Activated naive CD4-positive, alpha-beta T cell treated with anti-CD3 and anti-CD28 coated beads, Interleukin-2, amount 50 U/mL, for 24 hours (primary cell): ENCODE data around the gene NFIB.
A peak's percentile ranks its signal among the peaks of the same experiment; 100 is the strongest.

Source experiments
- H3K27ac Mint-ChIP-seq: one replicate; pipeline ENCODE4 v1.8.0; 2021; ENCODE audit warnings: mild to moderate bottlenecking, mixed read lengths
- H3K27me3 Mint-ChIP-seq: one replicate; pipeline ENCODE4 v1.8.0; 2021; ENCODE audit warnings: mixed read lengths
- H3K36me3 Mint-ChIP-seq: one replicate; pipeline ENCODE4 v1.8.0; 2021; ENCODE audit warnings: mixed read lengths
- H3K4me1 Mint-ChIP-seq: one replicate; pipeline ENCODE4 v1.8.0; 2021; ENCODE audit warnings: mixed read lengths
- H3K4me3 Mint-ChIP-seq: one replicate; pipeline ENCODE4 v1.8.0; 2021; ENCODE audit warnings: mild to moderate bottlenecking, mixed read lengths
- H3K9me3 Mint-ChIP-seq: one replicate; pipeline ENCODE4 v1.8.0; 2021; ENCODE audit warnings: mixed read lengths

The NFIB gene

GRCh38 chr9:14313951-14314423 is at the start of gene NFIB:
TSS of gene NFIB (minus strand) at chr9:14314141. CDS start at chr9:14313511, 630 bp downstream.
- Mint-ChIP-seq H3K4me1 (peaks cover 15% of the 10 kb centered on the region), H3K36me3 (no peaks in the 10 kb centered on the region), H3K9me3 (no peaks in the 10 kb centered on the region), H3K27ac (peak within 1 kb of the TSS; percentile 41), H3K27me3 (peaks cover 55% of the 10 kb centered on the region), H3K4me3 (peak within 1 kb of the TSS; percentile 82)

DNA sequence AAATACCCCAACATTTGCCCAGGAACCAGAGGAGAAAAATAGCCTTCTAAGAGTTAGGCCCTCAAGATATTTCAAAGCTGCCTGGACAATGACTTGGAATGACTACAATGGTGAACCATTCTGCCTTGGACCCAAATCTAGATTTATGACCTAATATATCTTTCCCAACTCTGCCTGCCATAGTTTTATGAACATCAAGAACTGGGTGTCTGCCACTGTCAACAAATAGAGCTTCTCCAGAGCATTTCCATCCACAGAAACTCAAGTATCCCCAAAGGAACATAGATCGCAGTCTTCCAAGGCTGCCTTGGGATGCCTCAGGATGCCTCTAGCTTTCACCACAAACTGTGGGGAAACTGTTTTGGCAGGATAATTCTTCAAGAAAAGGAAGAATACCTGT is 48.2 kb upstream of the NFIB start:
- no peak overlapping the region for H3K4me3 Mint-ChIP-seq
- H3K9me3 Mint-ChIP-seq, result peaks cover 10% of the 10 kb centered on the region
- H3K36me3 Mint-ChIP-seq, result no peaks in the 10 kb centered on the region
- no peak overlapping the region for H3K27ac Mint-ChIP-seq
- no peaks in the 10 kb centered on the region for H3K4me1 Mint-ChIP-seq
- peaks cover 11% of the 10 kb centered on the region for H3K27me3 Mint-ChIP-seq

GRCh38 chr9:14361074-14361473 is 47.1 kb upstream of the NFIB start:
- no peaks in the 10 kb centered on the region for H3K36me3 Mint-ChIP-seq
- H3K27ac Mint-ChIP-seq, result no peak overlapping the region
- no peaks in the 10 kb centered on the region for H3K4me1 Mint-ChIP-seq
- peaks cover 9% of the 10 kb centered on the region for H3K27me3 Mint-ChIP-seq
- H3K9me3 Mint-ChIP-seq, result peaks cover 5% of the 10 kb centered on the region
- no peak overlapping the region for H3K4me3 Mint-ChIP-seq

DNA sequence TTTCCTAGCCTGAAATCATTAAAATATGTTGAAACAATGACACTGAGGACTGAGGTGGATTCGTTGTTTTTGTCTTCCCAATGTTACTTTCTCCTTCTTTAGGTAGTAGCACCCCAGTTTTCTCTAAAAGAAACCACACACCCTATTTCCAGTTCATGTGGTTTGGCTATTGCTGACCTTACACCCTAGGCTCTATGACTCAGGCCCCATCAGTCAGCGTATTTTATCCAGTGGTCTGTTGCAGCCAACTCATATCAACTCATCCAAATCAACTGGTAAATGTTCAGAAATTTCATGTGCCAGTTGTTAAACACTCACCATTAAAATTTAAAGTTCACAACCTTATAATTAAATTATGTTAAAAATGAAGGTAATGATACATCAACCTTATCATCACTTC is 44.6 kb upstream of the NFIB start:
- no peaks in the 10 kb centered on the region for H3K9me3 Mint-ChIP-seq
- H3K36me3 Mint-ChIP-seq, result no peaks in the 10 kb centered on the region
- H3K4me1 Mint-ChIP-seq, result no peaks in the 10 kb centered on the region
- H3K4me3 Mint-ChIP-seq, result no peak overlapping the region
- no peak overlapping the region for H3K27ac Mint-ChIP-seq
- peaks cover 12% of the 10 kb centered on the region for H3K27me3 Mint-ChIP-seq

DNA sequence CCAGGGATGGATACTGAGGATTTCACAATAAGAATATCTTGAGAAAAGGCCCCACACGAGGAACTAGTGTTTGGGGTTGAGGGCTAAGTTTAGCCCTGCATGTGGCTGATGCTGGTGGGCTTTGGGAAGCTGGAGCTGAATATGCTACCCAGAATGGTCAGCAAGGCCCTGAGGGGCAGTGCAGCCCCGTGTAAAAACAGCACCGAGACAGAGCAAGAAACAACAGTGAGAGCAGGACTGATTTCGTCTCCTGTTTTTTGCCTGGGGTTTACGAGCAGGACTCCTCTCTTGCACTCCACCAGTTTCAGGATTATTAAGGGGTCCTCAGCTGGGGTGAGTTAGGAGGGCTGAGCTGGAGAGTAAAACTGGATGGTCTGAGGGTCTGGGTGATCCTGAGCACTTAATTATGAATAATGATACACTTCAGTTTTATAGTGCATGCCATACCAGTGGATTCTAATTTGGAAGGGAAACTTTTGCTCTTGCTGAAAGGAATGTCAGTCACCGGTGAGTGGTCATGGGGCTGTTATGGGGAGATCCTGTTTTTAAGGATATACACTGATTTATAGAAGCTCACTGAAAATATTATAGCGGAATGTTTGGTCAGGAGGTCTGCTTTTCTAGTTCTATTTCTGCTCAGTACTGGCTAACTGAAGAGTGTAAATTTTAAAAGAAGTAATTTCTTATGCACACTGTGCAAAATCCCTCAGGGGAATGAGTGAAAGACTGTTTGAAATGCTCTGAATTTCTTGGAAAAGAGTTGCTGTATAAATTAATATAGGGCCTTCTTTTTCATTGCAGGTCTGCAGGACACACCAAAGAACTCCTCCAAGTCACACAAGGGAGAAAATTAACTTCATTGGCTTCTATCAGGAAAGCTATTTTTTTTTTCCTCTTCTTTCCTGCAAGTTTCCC is 42.7 kb upstream of the NFIB start:
- no peak overlapping the region for H3K27ac Mint-ChIP-seq
- H3K27me3 Mint-ChIP-seq, result peaks cover 26% of the 10 kb centered on the region
- no peaks in the 10 kb centered on the region for H3K4me1 Mint-ChIP-seq
- H3K9me3 Mint-ChIP-seq, result no peaks in the 10 kb centered on the region
- no peak overlapping the region for H3K4me3 Mint-ChIP-seq
- H3K36me3 Mint-ChIP-seq, result no peaks in the 10 kb centered on the region

DNA sequence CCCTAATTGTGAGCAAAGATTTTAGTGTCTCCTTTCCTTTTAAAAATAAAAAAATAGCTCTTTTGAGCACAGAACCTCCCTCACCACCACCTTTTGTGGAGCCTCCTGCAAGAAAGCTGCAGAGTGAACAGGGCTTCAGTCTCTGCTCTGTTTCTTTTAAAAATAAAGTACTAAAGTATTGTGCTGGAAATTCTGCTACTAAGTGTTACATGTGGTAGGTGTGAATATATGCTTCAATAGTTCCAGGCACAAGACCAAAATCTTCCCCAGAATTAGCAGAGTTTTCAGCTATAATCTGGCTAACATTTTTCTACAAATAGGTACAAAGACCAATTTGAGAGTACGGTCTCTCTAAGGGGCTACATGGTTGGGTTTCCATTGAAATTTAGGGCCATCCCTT is 40.3 kb upstream of the NFIB start:
- H3K36me3 Mint-ChIP-seq, result no peaks in the 10 kb centered on the region
- H3K27ac Mint-ChIP-seq, result no peak overlapping the region
- H3K27me3 Mint-ChIP-seq, result peaks cover 41% of the 10 kb centered on the region

GRCh38 chr9:14353222-14354056 is 39.5 kb upstream of the NFIB start:
- H3K27ac Mint-ChIP-seq, result no peak overlapping the region
- peaks cover 46% of the 10 kb centered on the region for H3K27me3 Mint-ChIP-seq
- no peaks in the 10 kb centered on the region for H3K36me3 Mint-ChIP-seq
- no peak overlapping the region for H3K4me3 Mint-ChIP-seq
- H3K4me1 Mint-ChIP-seq, result peaks cover 5% of the 10 kb centered on the region
- H3K9me3 Mint-ChIP-seq, result no peaks in the 10 kb centered on the region

More for the DNA sequence above, 40.3 kb upstream of the NFIB start:
- Mint-ChIP-seq H3K4me1 (no peaks in the 10 kb centered on the region), H3K9me3 (no peaks in the 10 kb centered on the region), H3K4me3 (no peak overlapping the region)

GRCh38 chr9:14352503-14352902 is 38.6 kb upstream of the NFIB start:
- no peak overlapping the region for H3K4me3 Mint-ChIP-seq
- peaks cover 5% of the 10 kb centered on the region for H3K4me1 Mint-ChIP-seq
- no peaks in the 10 kb centered on the region for H3K9me3 Mint-ChIP-seq
- H3K27me3 Mint-ChIP-seq, result peaks cover 48% of the 10 kb centered on the region
- no peaks in the 10 kb centered on the region for H3K36me3 Mint-ChIP-seq
- no peak overlapping the region for H3K27ac Mint-ChIP-seq

DNA sequence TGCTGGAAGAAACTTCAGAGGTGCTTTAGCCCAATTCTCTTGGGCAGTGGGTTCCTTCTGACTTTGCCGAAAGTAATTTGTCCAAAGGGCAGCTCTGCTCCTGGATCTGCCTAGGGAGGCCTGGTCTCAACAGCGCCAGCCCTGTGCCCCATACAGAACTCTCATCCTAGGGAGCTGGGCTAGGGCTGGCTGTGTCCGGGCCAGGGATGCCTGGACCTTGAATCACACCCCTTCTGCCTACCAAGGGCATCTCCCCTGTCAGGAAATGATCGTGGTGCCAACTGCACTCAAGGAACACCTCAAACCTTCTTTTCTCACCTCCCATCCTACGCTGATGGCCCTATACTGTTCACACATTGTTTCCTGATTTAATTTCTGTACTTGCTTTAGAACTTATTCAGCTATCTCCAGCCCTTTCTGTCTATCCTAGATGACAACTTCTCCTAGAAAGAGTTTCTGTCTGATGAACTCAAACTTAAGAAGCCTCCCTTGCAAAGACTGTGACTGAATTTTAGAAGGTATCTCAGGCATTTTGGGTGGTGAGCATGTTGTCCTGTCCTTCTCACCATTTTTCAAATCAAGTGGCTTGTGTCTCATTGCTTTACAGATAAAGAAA is 37.4 kb upstream of the NFIB start:
- Mint-ChIP-seq H3K9me3 (no peaks in the 10 kb centered on the region), H3K36me3 (no peaks in the 10 kb centered on the region), H3K4me1 (peaks cover 5% of the 10 kb centered on the region), H3K27me3 (peaks cover 55% of the 10 kb centered on the region), H3K27ac (no peak overlapping the region), H3K4me3 (no peak overlapping the region)

DNA sequence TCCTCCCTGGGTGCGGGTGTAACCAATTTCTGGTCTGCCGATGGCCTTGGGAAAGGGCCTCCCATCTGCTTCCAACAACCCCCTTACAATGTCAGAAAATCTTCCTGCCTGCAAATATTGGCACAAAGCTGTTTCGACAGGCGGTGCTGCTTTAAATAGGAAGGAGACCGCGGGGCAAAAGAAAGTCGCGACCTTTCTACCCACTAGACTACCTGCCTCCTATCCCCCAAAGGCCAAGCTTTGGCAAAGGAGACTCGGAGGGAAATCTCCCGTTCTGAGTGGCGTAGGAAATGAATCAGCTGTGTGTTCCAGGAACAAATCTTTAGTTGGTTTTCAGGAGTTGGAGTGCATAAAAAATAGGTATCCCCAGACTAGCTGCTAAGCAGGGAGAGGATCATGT is 36.8 kb upstream of the NFIB start:
- Mint-ChIP-seq H3K27ac (no peak overlapping the region), H3K36me3 (no peaks in the 10 kb centered on the region), H3K4me1 (peaks cover 5% of the 10 kb centered on the region), H3K27me3 (peaks cover 57% of the 10 kb centered on the region), H3K9me3 (no peaks in the 10 kb centered on the region), H3K4me3 (no peak overlapping the region)

DNA sequence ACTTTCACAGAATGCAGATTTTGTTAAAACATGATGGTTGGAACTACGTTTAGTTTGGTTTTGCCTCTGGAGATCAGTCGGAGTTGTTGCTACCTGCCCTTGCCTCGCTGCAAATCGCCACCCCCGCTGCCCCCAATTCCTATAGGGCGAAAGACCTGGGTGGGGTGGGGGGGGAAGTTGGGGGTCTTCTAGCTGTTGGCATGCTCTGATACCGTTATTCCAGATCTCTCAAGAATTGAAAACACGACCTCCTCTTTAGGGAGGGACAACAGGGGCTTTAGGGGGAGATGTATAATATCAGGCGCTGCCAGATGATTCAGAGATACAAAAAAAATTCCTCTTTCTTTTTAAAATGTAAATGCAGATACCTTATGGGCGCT is 36.4 kb upstream of the NFIB start:
- H3K27ac Mint-ChIP-seq, result no peak overlapping the region
- no peaks in the 10 kb centered on the region for H3K9me3 Mint-ChIP-seq
- peaks cover 5% of the 10 kb centered on the region for H3K4me1 Mint-ChIP-seq
- H3K4me3 Mint-ChIP-seq, result no peak overlapping the region
- no peaks in the 10 kb centered on the region for H3K36me3 Mint-ChIP-seq
- peaks cover 61% of the 10 kb centered on the region for H3K27me3 Mint-ChIP-seq

DNA sequence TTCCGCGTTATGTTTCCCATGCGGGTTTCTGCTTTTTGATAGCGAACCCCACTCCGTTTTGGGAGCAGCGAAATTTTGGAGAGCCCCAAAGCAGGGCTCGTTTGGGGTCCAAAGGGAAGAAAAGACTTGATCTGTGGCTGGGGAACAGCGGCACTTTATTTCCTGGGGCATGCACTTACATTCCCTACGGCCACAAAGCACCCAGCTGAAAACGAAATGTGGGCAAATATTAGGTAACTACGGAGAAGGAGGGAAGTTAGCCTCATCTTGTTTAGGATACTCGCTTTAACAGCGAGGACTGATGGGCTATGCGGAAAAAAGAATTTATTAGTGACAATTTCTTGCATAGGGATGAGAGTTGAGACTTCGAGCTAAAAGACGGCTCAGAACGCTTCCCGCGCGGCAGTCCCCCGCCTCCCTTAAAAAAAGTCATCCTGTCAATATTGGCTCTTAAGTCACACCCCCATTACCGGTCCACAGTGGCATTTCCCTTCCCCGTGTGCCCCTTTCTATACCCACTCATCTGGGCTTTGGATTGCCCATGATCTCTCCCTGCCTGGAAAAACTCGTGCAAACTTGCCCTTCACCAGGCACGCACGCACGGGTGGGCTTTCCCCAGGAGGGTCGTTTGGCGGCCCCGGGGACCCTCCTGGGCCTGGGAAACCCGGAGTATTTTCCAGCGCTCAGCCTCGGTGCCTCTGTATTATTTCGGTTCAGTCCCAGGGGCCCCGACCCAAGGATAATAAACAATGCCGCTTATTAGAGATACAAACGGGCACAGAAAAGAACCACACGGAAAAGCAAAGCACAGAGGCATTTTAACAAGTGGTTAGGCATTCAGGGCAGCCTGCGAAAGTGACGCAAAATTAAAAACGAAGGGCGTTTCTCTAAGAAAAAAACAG is 35.8 kb upstream of the NFIB start:
- peaks cover 5% of the 10 kb centered on the region for H3K4me1 Mint-ChIP-seq
- H3K9me3 Mint-ChIP-seq, result no peaks in the 10 kb centered on the region
- H3K27ac Mint-ChIP-seq, result no peak overlapping the region
- H3K27me3 Mint-ChIP-seq, result peaks cover 65% of the 10 kb centered on the region
- no peaks in the 10 kb centered on the region for H3K36me3 Mint-ChIP-seq
- no peak overlapping the region for H3K4me3 Mint-ChIP-seq

DNA sequence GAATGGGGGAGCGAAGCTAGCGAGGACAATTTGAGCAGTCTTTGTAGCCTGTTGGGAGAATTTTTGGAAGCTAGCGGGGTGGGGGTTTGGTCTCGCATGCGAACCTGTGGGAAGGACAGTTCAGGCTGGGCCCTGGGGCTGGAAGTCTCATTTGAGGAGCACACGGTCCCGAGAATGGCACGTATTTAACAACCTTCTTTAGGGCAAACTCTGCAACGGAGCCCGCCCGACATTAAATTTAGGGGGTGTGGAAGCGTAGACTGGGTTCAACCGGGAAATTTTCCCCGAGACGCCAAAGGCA is 35.2 kb upstream of the NFIB start:
- Mint-ChIP-seq H3K4me3 (no peak overlapping the region), H3K27me3 (peaks cover 60% of the 10 kb centered on the region), H3K36me3 (no peaks in the 10 kb centered on the region), H3K9me3 (no peaks in the 10 kb centered on the region), H3K27ac (no peak overlapping the region), H3K4me1 (peaks cover 5% of the 10 kb centered on the region)

DNA sequence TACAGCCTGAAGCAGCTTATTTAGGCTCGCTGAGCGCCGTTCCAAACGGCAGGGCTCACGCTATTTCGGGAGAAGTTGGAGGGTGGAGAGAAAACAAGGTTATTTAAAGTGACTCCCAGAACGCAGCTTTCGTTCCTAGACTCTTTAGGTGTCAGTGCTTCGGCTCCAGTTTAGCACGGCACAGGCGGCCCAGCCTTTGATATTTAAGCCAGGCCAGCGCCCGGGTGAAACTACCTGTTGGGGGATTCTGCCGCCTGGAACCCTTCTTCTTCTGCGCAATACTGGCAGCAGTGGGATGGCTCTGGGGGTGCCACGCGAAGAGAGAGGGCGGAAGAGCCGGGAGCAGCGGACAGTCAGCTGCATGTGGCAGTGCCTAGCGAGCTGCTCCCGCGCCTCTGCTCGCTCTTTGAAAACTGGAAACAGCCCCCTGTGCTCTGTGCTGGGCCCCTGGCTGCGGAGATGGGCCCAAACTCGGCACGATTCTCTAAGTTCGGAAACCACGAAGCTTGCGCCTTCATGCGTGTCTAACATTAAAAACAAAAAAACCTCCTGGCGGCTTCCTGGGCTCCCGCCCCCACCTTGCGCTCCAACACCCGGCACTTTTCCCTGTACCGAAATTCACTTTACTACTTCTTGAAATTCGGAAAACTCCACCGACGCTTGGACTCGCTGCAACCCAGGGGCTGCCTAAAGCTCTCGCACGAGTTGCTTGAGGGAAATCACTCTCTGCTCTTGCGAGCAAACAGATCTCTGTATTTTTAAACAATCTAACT is 34.6 kb upstream of the NFIB start:
- Mint-ChIP-seq H3K27ac (no peak overlapping the region), H3K27me3 (peaks cover 57% of the 10 kb centered on the region)

GRCh38 chr9:14348123-14348372 is 34.1 kb upstream of the NFIB start:
- H3K27me3 Mint-ChIP-seq, result peaks cover 52% of the 10 kb centered on the region

More for the DNA sequence above, 34.6 kb upstream of the NFIB start:
- Mint-ChIP-seq H3K4me1 (peaks cover 5% of the 10 kb centered on the region), H3K4me3 (no peak overlapping the region), H3K36me3 (no peaks in the 10 kb centered on the region), H3K9me3 (no peaks in the 10 kb centered on the region)

More at GRCh38 chr9:14348123-14348372, 34.1 kb upstream of the NFIB start:
- no peak overlapping the region for H3K27ac Mint-ChIP-seq
- no peaks in the 10 kb centered on the region for H3K36me3 Mint-ChIP-seq
- H3K4me3 Mint-ChIP-seq, result no peak overlapping the region
- no peaks in the 10 kb centered on the region for H3K9me3 Mint-ChIP-seq
- peaks cover 5% of the 10 kb centered on the region for H3K4me1 Mint-ChIP-seq
